ENCODE data around the gene ADCY2.

DNA sequence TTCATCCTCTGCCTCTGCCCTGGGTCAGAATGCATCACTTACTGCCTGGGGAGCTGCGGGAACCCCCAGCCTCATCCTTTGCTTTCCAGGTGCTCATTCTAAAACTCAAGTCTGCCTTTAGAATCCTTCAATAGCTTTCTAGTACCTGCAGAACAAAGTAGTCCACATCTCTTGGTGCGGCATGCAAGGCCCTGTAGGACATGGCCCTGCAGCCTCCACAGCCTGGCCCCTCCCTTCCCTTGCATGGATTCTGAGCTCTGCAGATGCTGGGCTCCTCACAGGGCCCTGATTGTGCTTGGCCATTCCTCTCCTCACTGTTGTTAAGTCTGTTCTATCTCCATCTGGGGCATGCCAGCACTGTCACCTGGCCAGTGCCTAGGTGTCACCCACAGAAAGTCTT, 141.6 kb downstream of the ADCY2 start:
- TF ChIP-seq, protein P1, sequence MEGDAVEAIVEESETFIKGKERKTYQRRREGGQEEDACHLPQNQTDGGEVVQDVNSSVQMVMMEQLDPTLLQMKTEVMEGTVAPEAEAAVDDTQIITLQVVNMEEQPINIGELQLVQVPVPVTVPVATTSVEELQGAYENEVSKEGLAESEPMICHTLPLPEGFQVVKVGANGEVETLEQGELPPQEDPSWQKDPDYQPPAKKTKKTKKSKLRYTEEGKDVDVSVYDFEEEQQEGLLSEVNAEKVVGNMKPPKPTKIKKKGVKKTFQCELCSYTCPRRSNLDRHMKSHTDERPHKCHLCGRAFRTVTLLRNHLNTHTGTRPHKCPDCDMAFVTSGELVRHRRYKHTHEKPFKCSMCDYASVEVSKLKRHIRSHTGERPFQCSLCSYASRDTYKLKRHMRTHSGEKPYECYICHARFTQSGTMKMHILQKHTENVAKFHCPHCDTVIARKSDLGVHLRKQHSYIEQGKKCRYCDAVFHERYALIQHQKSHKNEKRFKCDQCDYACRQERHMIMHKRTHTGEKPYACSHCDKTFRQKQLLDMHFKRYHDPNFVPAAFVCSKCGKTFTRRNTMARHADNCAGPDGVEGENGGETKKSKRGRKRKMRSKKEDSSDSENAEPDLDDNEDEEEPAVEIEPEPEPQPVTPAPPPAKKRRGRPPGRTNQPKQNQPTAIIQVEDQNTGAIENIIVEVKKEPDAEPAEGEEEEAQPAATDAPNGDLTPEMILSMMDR (IDR thresholded peaks at IDR 0.05), result no peak
- no peak for TF ChIP-seq POLR2A (IDR thresholded peaks at IDR 0.05)

Data from prostate gland (tissue), 2 donors.